ENCODE data around the gene CHKB. TPM values are rescaled to one million over a fixed set of nuclear protein-coding genes. Genes with fewer than 3 reads are reported as not detected.
"Not testable (repeated sequence)": the region's sequence is repeated elsewhere in the genome, so short reads cannot be mapped to it uniquely, and the experiment has no call there.

Gene CHKB
- polyA plus RNA-seq, 1 donor (not counting 4 experiments of a cell fraction or from before 2014, with no cell fraction given): 49.0 TPM

DNA sequence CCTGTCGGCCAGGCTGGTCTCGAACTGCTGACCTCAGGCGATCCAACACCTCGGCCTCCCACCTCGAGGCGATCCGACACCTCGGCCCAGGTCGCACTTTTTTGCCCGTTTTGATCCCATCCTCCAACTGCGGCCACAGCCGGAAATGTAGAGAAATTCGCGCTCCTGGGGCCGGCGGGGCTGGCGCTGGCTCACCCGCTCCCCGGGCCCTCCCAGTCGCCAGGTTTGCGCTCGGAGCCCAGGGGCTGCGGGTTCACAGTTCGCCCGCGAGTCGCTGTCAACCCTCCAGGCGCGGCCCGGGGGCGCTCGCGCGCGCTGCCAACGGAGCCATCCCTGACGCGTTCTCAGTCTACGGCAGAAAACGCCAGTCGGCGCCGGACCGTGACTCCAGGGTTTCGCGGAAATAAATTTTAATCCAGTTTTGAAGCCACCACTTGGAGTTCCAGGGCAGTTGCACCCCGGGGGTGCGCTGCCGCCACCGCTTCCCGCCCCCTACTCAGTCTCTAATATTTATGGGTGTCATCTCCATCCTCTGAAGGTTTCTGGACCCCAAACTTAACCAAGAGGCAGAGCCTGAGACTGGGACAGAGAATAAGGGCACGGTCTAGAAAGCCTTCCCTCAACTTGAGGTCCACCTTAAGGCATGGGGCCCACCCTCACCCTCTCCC lies 38.4 kb downstream of the CHKB start:
- H3K4me3 ChIP-seq (ENCODE audit: control insufficient read depth in 2 of 3, extremely low read depth in 1 of 3, insufficient read depth in 2 of 3, low read depth in 1 of 3, low read length in 3 of 3): peak overlapping the region in 2 of 3 experiments; percentile 13 to 43
- no peaks in the 10 kb centered on the region for H4K20me1 ChIP-seq (ENCODE audit: control insufficient read depth, extremely low read depth, insufficient read depth, low read length)
- H3K4me2 ChIP-seq (ENCODE audit: control insufficient read depth, extremely low read depth, insufficient read depth, low read depth, low read length): peak overlapping the region; percentile 68
- FAIRE-seq (no peak), DNase-seq (ENCODE audit: low read depth, low spot score) (no peak)
- peaks cover 13% of the 10 kb centered on the region for H3K27me3 ChIP-seq (ENCODE audit: control insufficient read depth, extremely low read depth, insufficient read depth, low read length)
- H3K36me3 ChIP-seq (ENCODE audit: control insufficient read depth in 2 of 2, extremely low read depth in 1 of 2, insufficient read depth in 2 of 2, low read length in 2 of 2): no peaks in the 10 kb centered on the region
- H2AFZ ChIP-seq (ENCODE audit: control insufficient read depth, low read length): peak overlapping the region; percentile 49
- H3K79me2 ChIP-seq (ENCODE audit: control insufficient read depth, insufficient read depth, low read length): no peaks in the 10 kb centered on the region
- dilution Hi-C loops (cut with MboI; ENCODE audit: extremely low pct_ligation_motif_present, low sequenced_read_pairs): no loop called here
- no peak for TF ChIP-seq EZH2 (IDR thresholded peaks at IDR 0.05; ENCODE audit: low read length)
- TF ChIP-seq, protein P1, sequence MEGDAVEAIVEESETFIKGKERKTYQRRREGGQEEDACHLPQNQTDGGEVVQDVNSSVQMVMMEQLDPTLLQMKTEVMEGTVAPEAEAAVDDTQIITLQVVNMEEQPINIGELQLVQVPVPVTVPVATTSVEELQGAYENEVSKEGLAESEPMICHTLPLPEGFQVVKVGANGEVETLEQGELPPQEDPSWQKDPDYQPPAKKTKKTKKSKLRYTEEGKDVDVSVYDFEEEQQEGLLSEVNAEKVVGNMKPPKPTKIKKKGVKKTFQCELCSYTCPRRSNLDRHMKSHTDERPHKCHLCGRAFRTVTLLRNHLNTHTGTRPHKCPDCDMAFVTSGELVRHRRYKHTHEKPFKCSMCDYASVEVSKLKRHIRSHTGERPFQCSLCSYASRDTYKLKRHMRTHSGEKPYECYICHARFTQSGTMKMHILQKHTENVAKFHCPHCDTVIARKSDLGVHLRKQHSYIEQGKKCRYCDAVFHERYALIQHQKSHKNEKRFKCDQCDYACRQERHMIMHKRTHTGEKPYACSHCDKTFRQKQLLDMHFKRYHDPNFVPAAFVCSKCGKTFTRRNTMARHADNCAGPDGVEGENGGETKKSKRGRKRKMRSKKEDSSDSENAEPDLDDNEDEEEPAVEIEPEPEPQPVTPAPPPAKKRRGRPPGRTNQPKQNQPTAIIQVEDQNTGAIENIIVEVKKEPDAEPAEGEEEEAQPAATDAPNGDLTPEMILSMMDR (optimal IDR thresholded peaks at IDR 0.05 in 1 of 3, IDR thresholded peaks at IDR 0.05 in 1 of 3, conservative IDR thresholded peaks at IDR 0.05 in 1 of 3; ENCODE audit: extremely low read depth in 1 of 3, insufficient read depth in 2 of 3, low read length in 3 of 3): peak; percentile 42 to 72 (median 50)
- H3K9me3 ChIP-seq (ENCODE audit: control insufficient read depth, low read depth, low read length): no peaks in the 10 kb centered on the region
- peak overlapping the region; percentile 42 for H3K27ac ChIP-seq (ENCODE audit: control insufficient read depth, insufficient read depth, low read length)
- H3K9me1 ChIP-seq (ENCODE audit: control insufficient read depth, extremely low read depth, insufficient read depth, low read length): no peaks in the 10 kb centered on the region
- peaks cover 45% of the 10 kb centered on the region for H3K4me1 ChIP-seq (ENCODE audit: control insufficient read depth, extremely low read depth, insufficient read depth, low read length)
- peak overlapping the region; percentile 65 for H3K9ac ChIP-seq (ENCODE audit: control insufficient read depth, extremely low read depth, insufficient read depth, low read length)

DNA sequence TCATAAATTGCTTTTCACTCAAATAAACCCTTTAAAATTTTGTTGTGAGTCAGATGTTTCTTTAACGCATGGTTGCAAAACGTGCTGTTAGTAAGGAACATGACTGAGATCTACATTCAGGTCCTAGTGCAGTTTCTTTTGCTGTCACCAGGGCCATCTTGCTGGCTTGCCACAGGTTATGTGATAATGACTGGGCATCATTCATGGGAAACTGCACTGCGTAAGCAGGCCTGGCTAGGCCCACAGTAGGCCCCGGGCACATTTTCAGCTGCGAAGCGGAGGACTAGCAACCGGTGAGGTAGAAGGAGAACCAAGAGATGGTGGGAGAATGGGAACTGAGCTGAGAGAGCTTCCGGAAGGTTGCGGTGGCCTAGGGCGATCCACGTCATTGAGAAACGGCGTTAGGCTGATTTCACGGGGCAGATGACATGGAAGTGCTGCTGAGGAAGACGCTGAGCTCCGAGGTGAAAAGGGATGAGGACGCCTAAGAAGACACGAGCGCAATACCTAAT lies 40.2 kb downstream of the CHKB start:
- peak overlapping the region; percentile 98 for H3K27ac ChIP-seq (ENCODE audit: control insufficient read depth, insufficient read depth, low read length)
- no peak for FAIRE-seq
- no peaks in the 10 kb centered on the region for H3K36me3 ChIP-seq (ENCODE audit: control insufficient read depth in 2 of 2, extremely low read depth in 1 of 2, insufficient read depth in 2 of 2, low read length in 2 of 2)
- no peaks in the 10 kb centered on the region for H3K9me3 ChIP-seq (ENCODE audit: control insufficient read depth, low read depth, low read length)
- dilution Hi-C loops (cut with MboI; ENCODE audit: extremely low pct_ligation_motif_present, low sequenced_read_pairs): no loop called here
- H3K9ac ChIP-seq (ENCODE audit: control insufficient read depth, extremely low read depth, insufficient read depth, low read length): peak overlapping the region; percentile 24
- peaks cover 7% of the 10 kb centered on the region for H3K27me3 ChIP-seq (ENCODE audit: control insufficient read depth, extremely low read depth, insufficient read depth, low read length)
- no peak overlapping the region for H2AFZ ChIP-seq (ENCODE audit: control insufficient read depth, low read length)
- H3K4me2 ChIP-seq (ENCODE audit: control insufficient read depth, extremely low read depth, insufficient read depth, low read depth, low read length): no peak overlapping the region
- no peaks in the 10 kb centered on the region for H4K20me1 ChIP-seq (ENCODE audit: control insufficient read depth, extremely low read depth, insufficient read depth, low read length)
- H3K4me1 ChIP-seq (ENCODE audit: control insufficient read depth, extremely low read depth, insufficient read depth, low read length): peaks cover 56% of the 10 kb centered on the region
- no peak overlapping the region for H3K4me3 ChIP-seq (ENCODE audit: control insufficient read depth in 2 of 3, extremely low read depth in 1 of 3, insufficient read depth in 2 of 3, low read depth in 1 of 3, low read length in 3 of 3)
- H3K79me2 ChIP-seq (ENCODE audit: control insufficient read depth, insufficient read depth, low read length): no peaks in the 10 kb centered on the region
- DNase-seq (ENCODE audit: low read depth, low spot score): no peak
- no peak for TF ChIP-seq EZH2 (IDR thresholded peaks at IDR 0.05; ENCODE audit: low read length)
- TF ChIP-seq, protein P1 (optimal IDR thresholded peaks at IDR 0.05 in 1 of 3, IDR thresholded peaks at IDR 0.05 in 1 of 3, conservative IDR thresholded peaks at IDR 0.05 in 1 of 3; ENCODE audit: extremely low read depth in 1 of 3, insufficient read depth in 2 of 3, low read length in 3 of 3): peak in 1 of 3 experiments; percentile 27
- H3K9me1 ChIP-seq (ENCODE audit: control insufficient read depth, extremely low read depth, insufficient read depth, low read length): no peaks in the 10 kb centered on the region

DNA sequence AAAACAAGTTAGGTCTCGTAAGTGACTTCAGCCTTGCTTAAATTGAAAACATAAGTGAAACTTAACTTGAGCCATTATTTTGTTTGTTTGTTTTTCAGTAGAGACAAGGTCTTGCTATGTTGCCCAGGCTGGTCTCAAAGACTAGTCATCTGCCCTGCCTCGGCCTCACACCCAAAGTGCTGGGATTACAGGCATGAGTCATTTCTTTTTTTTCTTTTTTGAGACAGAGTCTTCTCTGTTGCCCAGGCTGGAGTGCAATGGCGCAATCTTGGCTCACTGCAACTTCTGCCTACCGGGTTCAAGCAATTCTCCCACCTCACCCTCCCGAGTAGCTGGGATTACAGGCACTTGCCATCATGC lies 41.0 kb downstream of the CHKB start:
- H3K4me3 ChIP-seq (ENCODE audit: control insufficient read depth in 2 of 3, extremely low read depth in 1 of 3, insufficient read depth in 2 of 3, low read depth in 1 of 3, low read length in 3 of 3); H4K20me1 ChIP-seq (ENCODE audit: control insufficient read depth, extremely low read depth, insufficient read depth, low read length); DNase-seq (ENCODE audit: low read depth, low spot score); H3K27me3 ChIP-seq (ENCODE audit: control insufficient read depth, extremely low read depth, insufficient read depth, low read length); H3K9me1 ChIP-seq (ENCODE audit: control insufficient read depth, extremely low read depth, insufficient read depth, low read length); H3K36me3 ChIP-seq (ENCODE audit: control insufficient read depth in 2 of 2, extremely low read depth in 1 of 2, insufficient read depth in 2 of 2, low read length in 2 of 2); H3K4me2 ChIP-seq (ENCODE audit: control insufficient read depth, extremely low read depth, insufficient read depth, low read depth, low read length); H3K9me3 ChIP-seq (ENCODE audit: control insufficient read depth, low read depth, low read length); H2AFZ ChIP-seq (ENCODE audit: control insufficient read depth, low read length); H3K79me2 ChIP-seq (ENCODE audit: control insufficient read depth, insufficient read depth, low read length); dilution Hi-C loops (cut with MboI; ENCODE audit: extremely low pct_ligation_motif_present, low sequenced_read_pairs): not testable (repeated sequence)
- peak; percentile 41 for FAIRE-seq
- Histone ChIP-seq H3K4me1 (ENCODE audit: control insufficient read depth, extremely low read depth, insufficient read depth, low read length) (peaks cover 56% of the 10 kb centered on the region), H3K9ac (ENCODE audit: control insufficient read depth, extremely low read depth, insufficient read depth, low read length) (peak overlapping the region; percentile 45), H3K27ac (ENCODE audit: control insufficient read depth, insufficient read depth, low read length) (peak overlapping the region; percentile 98)
